IMR-90 (cell line): ENCODE data around the gene CD276. TPM values are rescaled to one million over a fixed set of nuclear protein-coding genes. Genes with fewer than 3 reads are reported as not detected.

Experiments used
- ATAC-seq: fragments of 200-7000 bp; cut with Tn5 transposase; 2 replicates; pipeline ENCODE4 v1.9.1; 2020; ENCODE audit warnings: low read depth, mild to moderate bottlenecking, moderate library complexity
- BruUV-seq: library from RNA; stranded (reverse); fragments of 400-500 nt; replicated peaks from 2 replicates; lab custom pipeline; 2021; lab: Mats Ljungman, UMichigan
- CTCF ChIA-PET: fragments of 300-600 bp; formaldehyde crosslinking; extraction: SDS; loops from one replicate; lab custom pipeline; 2021; ENCODE audit warnings: antibody characterized with exemption; lab: Yijun Ruan, JAX
- POLR2A ChIA-PET: fragments of 300-600 bp; sonication (Branson Sonifier 250); formaldehyde crosslinking; loops from one replicate; lab custom pipeline; 2022; ENCODE audit warnings: antibody characterized with exemption; ENCODE audit not compliant: unreplicated experiment; lab: Charles Lee
- DNase-seq: peaks from one replicate; pipeline ENCODE4 v3.0.0; 2013
- H2AFZ ChIP-seq: replicated peaks from 2 replicates; pipeline ENCODE3; 2013; ENCODE audit warnings: low read length, mild to moderate bottlenecking; ENCODE audit not compliant: poor library complexity
- H2AK5ac ChIP-seq: 2 replicates; pipeline ENCODE4 v1.6.1; 2013; ENCODE audit warnings: low read depth, low read length, inconsistent platforms
- H2AK9ac ChIP-seq: replicated peaks from 2 replicates; pipeline ENCODE3; 2013; ENCODE audit warnings: mild to moderate bottlenecking, low read depth, low read length, moderate library complexity; ENCODE audit not compliant: poor library complexity
- H2BK120ac ChIP-seq: 2 replicates; pipeline ENCODE4 v1.6.1; 2013; ENCODE audit warnings: low read depth, low read length, inconsistent platforms
- H2BK15ac ChIP-seq: 3 replicates; pipeline ENCODE4 v1.6.1; 2013; ENCODE audit warnings: low read depth, low read length, inconsistent platforms
- H2BK20ac ChIP-seq: 2 replicates; pipeline ENCODE4 v1.6.1; 2013; ENCODE audit warnings: low read depth, mild to moderate bottlenecking, inconsistent platforms, low read length, moderate library complexity
- H2BK5ac ChIP-seq: 2 replicates; pipeline ENCODE4 v1.6.1; 2013; ENCODE audit warnings: mild to moderate bottlenecking, low read depth, low read length, inconsistent platforms; ENCODE audit not compliant: poor library complexity, severe bottlenecking
- H3K14ac ChIP-seq: replicated peaks from 2 replicates; pipeline ENCODE4 v1.6.1; 2013; ENCODE audit warnings: low read depth, low read length, inconsistent platforms
- H3K18ac ChIP-seq: 2 replicates; pipeline ENCODE4 v1.6.1; 2013; ENCODE audit warnings: low read depth, low read length, control low read depth
- H3K23ac ChIP-seq: 2 replicates; pipeline ENCODE4 v1.6.1; 2013; ENCODE audit warnings: low read depth, low read length, inconsistent platforms
- H3K27ac ChIP-seq: 2 replicates; pipeline ENCODE4 v1.5.1; 2013; ENCODE audit warnings: mild to moderate bottlenecking, control low read depth, low read length; ENCODE audit not compliant: insufficient read depth
- H3K27me3 ChIP-seq: 2 replicates; pipeline ENCODE4 v1.6.1; 2013; ENCODE audit warnings: low read length; ENCODE audit not compliant: control insufficient read depth, insufficient read depth
- H3K36me3 ChIP-seq: 2 replicates; pipeline ENCODE4 v1.6.1; 2013; ENCODE audit warnings: low read length, mixed read lengths; ENCODE audit not compliant: control insufficient read depth, insufficient read depth
- H3K4ac ChIP-seq: 2 replicates; pipeline ENCODE4 v1.6.1; 2013; ENCODE audit warnings: low read depth, low read length, inconsistent platforms
- H3K4me1 ChIP-seq: 2 replicates; pipeline ENCODE4 v1.6.1; 2013; ENCODE audit warnings: low read length, mixed read lengths; ENCODE audit not compliant: control insufficient read depth, insufficient read depth
- H3K4me2 ChIP-seq: 2 replicates; pipeline ENCODE4 v1.6.1; 2013; ENCODE audit warnings: low read depth, mild to moderate bottlenecking, control low read depth, low read length, moderate library complexity
- H3K4me3 ChIP-seq: 2 replicates; pipeline ENCODE4 v1.5.1; 2013; ENCODE audit warnings: low read depth, mild to moderate bottlenecking, control low read depth, low read length, moderate library complexity; ENCODE audit not compliant: insufficient read depth
- H3K56ac ChIP-seq: 2 replicates; pipeline ENCODE4 v1.6.1; 2013; ENCODE audit warnings: low read length, inconsistent platforms; ENCODE audit not compliant: insufficient read depth; ENCODE audit errors: extremely low read depth
- H3K79me1 ChIP-seq, 2 experiments: 2 replicates each; pipeline ENCODE4 v1.6.1; 2013; ENCODE audit warnings: low read length in 2 of 2, inconsistent platforms in 1 of 2, low read depth in 1 of 2
- H3K9ac ChIP-seq: 2 replicates; pipeline ENCODE4 v1.6.1; 2013; ENCODE audit warnings: low read depth, low read length, control low read depth
- H3K9me1 ChIP-seq: 2 replicates; pipeline ENCODE4 v1.6.1; 2013; ENCODE audit warnings: low read length, inconsistent platforms; ENCODE audit not compliant: insufficient read depth
- H3K9me3 ChIP-seq: 2 replicates; pipeline ENCODE4 v1.6.1; 2013; ENCODE audit warnings: low read length; ENCODE audit not compliant: control insufficient read depth, insufficient read depth
- H4K20me1 ChIP-seq: 2 replicates; pipeline ENCODE4 v1.6.1; 2013; ENCODE audit warnings: low read length, inconsistent platforms; ENCODE audit not compliant: insufficient read depth
- H4K5ac ChIP-seq: 2 replicates; pipeline ENCODE4 v1.6.1; 2013; ENCODE audit warnings: mild to moderate bottlenecking, low read depth, low read length, control low read depth
- H4K8ac ChIP-seq, 2 experiments: 2 replicates each; pipeline ENCODE4 v1.6.1; 2013; ENCODE audit warnings: low read depth in 2 of 2, low read length in 2 of 2, control low read depth in 1 of 2, inconsistent platforms in 1 of 2
- H4K91ac ChIP-seq: 2 replicates; pipeline ENCODE4 v1.6.1; 2013; ENCODE audit warnings: low read depth, low read length, inconsistent platforms; ENCODE audit not compliant: insufficient read depth
- CEBPB ChIP-seq: IDR thresholded peaks from 2 replicates; pipeline ENCODE4 v1.6.1; 2012; ENCODE audit warnings: low read depth, low read length, improper control_type of control experiment
- FOS ChIP-seq: fragments of 150-350 bp; IDR thresholded peaks from 2 replicates; pipeline ENCODE4 v1.6.1; 2016; ENCODE audit warnings: low read depth, low read length
- MXI1 ChIP-seq: IDR thresholded peaks from 2 replicates; pipeline ENCODE4 v1.6.1; 2012; ENCODE audit warnings: low read depth, mild to moderate bottlenecking, low read length, moderate library complexity, borderline replicate concordance
- RAD21 ChIP-seq: IDR thresholded peaks from 2 replicates; pipeline ENCODE4 v1.6.1; 2012; ENCODE audit warnings: low read length, improper control_type of control experiment
- RCOR1 ChIP-seq: IDR thresholded peaks from 2 replicates; pipeline ENCODE4 v1.6.1; 2012; ENCODE audit warnings: mild to moderate bottlenecking, low read length, improper control_type of control experiment; ENCODE audit not compliant: insufficient replicate concordance
- WGBS, 2 experiments: methylation state at CpG; one replicate each; pipeline versions ENCODE4 v1.1.5 to v1.1.7; 2013; ENCODE audit warnings: missing lambda C conversion rate in 2 of 2; ENCODE audit not compliant: insufficient read length in 1 of 2; ENCODE audit errors: extremely low coverage in 2 of 2; 5-methylcytosine and 5-hydroxymethylcytosine counted together
- dilution Hi-C: fragments of 300-500 bp; cut with HindIII; formaldehyde crosslinking; loops from one replicate; pipeline ENCODE4 v1.14.3; 2018; ENCODE audit warnings: low sequenced_read_pairs; ENCODE audit not compliant: unreplicated experiment
- in situ Hi-C: fragments of 300-500 bp; cut with MboI; formaldehyde crosslinking; loops from 3 replicates; pipeline ENCODE4 v1.14.3; 2019; ENCODE audit warnings: low sequenced_read_pairs, inconsistent platforms, mixed read lengths
- intact Hi-C: fragments of 100-400 bp; cut with micrococcal nuclease; formaldehyde crosslinking; loops from 2 replicates; pipeline ENCODE4 v1.10.0; 2022
- polyA plus RNA-seq, 3 experiments: library from polyadenylated mRNA; depleted of rRNA; stranded (reverse); fragments of >200 nt; gene quantifications; 2 replicates each; pipeline ENCODE4 v1.2.3, GENCODE V29; 2012; ENCODE audit warnings: low replicate concordance in 1 of 3
- total RNA-seq: library from RNA; depleted of rRNA; stranded (reverse); fragments of >200 nt; gene quantifications from 2 replicates; pipeline ENCODE4 v1.2.3, GENCODE V29; 2012

CD276 gene
- total and polyA plus RNA-seq, 2 of the 4 experiments (the other 2 are of a cell fraction) = 30.8 to 149 TPM

DNA sequence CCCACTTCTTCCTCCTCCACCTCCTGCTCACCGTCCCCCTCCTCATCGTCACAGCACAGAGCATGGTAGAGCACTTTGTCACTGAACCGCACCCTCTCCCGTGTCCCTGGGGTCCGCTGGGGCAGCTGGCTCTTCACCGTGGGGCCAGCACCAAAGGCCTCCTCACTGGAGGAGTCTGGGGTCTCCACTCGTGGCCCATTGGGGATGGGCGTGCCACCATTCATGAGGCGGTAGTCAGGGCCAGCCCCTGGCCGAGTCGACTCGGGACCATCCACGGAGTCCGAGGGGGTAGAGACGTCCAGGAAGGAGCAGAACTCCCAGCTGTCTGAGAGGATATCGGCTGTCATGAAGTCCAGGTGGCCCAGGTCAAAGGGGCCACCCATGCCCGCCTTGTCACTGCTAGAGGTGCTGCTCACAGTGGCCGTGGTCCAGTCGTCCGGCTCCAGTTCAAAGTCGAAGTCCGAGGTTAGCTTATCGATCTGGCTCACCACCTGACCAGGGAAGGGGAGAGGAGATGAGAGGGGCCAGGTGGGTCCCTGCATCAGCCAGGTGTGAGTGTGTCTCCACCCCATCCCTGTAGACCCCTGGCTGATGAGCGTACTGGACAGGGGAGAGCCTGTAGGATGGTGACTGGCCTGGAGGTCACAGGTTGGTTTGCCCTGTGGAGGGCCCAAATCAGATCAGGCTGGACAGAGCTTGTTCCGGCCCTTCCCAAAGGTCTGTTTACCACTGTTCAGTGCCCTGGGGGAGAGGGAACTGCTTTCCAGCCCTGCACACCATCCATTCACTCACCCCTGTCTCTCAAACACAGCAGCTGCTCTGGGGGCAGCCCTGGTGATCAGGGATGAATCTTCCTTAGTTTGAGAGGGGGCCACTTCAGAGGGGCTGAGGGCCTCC, 56.2 kb downstream of the CD276 start:
- Histone ChIP-seq H3K9ac (no peak overlapping the region), H3K27me3 (peaks cover 34% of the 10 kb centered on the region), H3K23ac (no peak overlapping the region), H2AK5ac (no peak overlapping the region), H3K4ac (no peak overlapping the region), H3K9me3 (no peaks in the 10 kb centered on the region), H2BK15ac (no peak overlapping the region), H4K8ac (no peak overlapping the region), H3K27ac (no peak overlapping the region), H4K20me1 (no peaks in the 10 kb centered on the region), H2BK5ac (no peak overlapping the region), H3K4me2 (no peak overlapping the region), H2AK9ac (no peak overlapping the region), H3K18ac (no peak overlapping the region), H2BK20ac (no peak overlapping the region), H3K9me1 (peaks cover 5% of the 10 kb centered on the region; the same call in 1 of the 2 replicates), H3K14ac (no peak overlapping the region), H3K4me1 (peaks cover 3% of the 10 kb centered on the region; the same call in 1 of the 2 replicates), H3K79me1 (no peaks in the 10 kb centered on the region), H2AFZ (no peak overlapping the region), H3K4me3 (no peak overlapping the region), H2BK120ac (no peak overlapping the region), H4K5ac (no peak overlapping the region), H3K36me3 (no peaks in the 10 kb centered on the region), H3K56ac (no peak overlapping the region), H4K91ac (no peak overlapping the region)
- no TSS peak for BruUV-seq
- in situ Hi-C loops (no loop called here), dilution Hi-C loops (no loop called here), intact Hi-C loops (no loop called here)
- POLR2A ChIA-PET = no interaction called here
- 77% methylated on average over 16 of the region's 25 CpGs; no CpG with 5 or more reads in 1 of the 2 experiments for WGBS, 2 experiments
- CTCF ChIA-PET = no interaction called here
- DNase-seq (no peak), ATAC-seq (no peak)
- TF ChIP-seq CEBPB (no peak), MXI1 (no peak), FOS (no peak), RCOR1 (no peak), RAD21 (no peak)
